HG03060 (cell line): ENCODE measurements around the gene TSPO.

Experiments
- ATAC-seq: cut with Tn5 transposase; IDR thresholded peaks from one replicate; pipeline ENCODE4 v1.9.1; 2021; ENCODE audit warnings: low read depth, moderate number of reproducible peaks; ENCODE audit not compliant: unreplicated experiment

The TSPO gene

GRCh38 chr22:43174941-43175531, 23.7 kb downstream of the TSPO start:
- no peak for ATAC-seq

- ATAC-seq = no peak
Measured at GRCh38 chr22:43176090-43176489, 24.7 kb downstream of the TSPO start.

- ATAC-seq = no peak
Measured at GRCh38 chr22:43177479-43177878, 26.1 kb downstream of the TSPO start.

GRCh38 chr22:43179146-43179910, 28.0 kb downstream of the TSPO start:
- no peak for ATAC-seq

GRCh38 chr22:43179911-43180195, 28.5 kb downstream of the TSPO start:
- no peak for ATAC-seq

GRCh38 chr22:43180670-43181069, 29.3 kb downstream of the TSPO start:
- no peak for ATAC-seq

- ATAC-seq = no peak
Measured at GRCh38 chr22:43181321-43182076, 30.1 kb downstream of the TSPO start.

GRCh38 chr22:43182118-43182517, 30.8 kb downstream of the TSPO start:
- no peak for ATAC-seq

GRCh38 chr22:43182726-43183125, 31.4 kb downstream of the TSPO start:
- ATAC-seq = no peak

- ATAC-seq = no peak
Measured at GRCh38 chr22:43183496-43184277, 32.3 kb downstream of the TSPO start.

GRCh38 chr22:43185860-43186261, 34.5 kb downstream of the TSPO start:
- ATAC-seq = no peak

- no peak for ATAC-seq
Measured at GRCh38 chr22:43186272-43187170, 35.2 kb downstream of the TSPO start, which contains the start of gene TTLL12. TTLL12 (minus strand) TSS chr22:43187134; CDS start chr22:43187069, 65 bp downstream.

GRCh38 chr22:43187171-43188099, 36.1 kb downstream of the TSPO start:
- peak; percentile 58 for ATAC-seq

GRCh38 chr22:43188829-43189545, 37.6 kb downstream of the TSPO start:
- ATAC-seq = no peak

- ATAC-seq = no peak
Measured at GRCh38 chr22:43191831-43192230, 40.5 kb downstream of the TSPO start.

- no peak for ATAC-seq
Measured at GRCh38 chr22:43197271-43197941, 46.0 kb downstream of the TSPO start.

GRCh38 chr22:43198126-43198525, 46.8 kb downstream of the TSPO start:
- ATAC-seq = no peak

GRCh38 chr22:43198936-43199335, 47.6 kb downstream of the TSPO start:
- no peak for ATAC-seq
